Measurements from ENCODE around the gene WTAP. TPM values are rescaled to one million over a fixed set of nuclear protein-coding genes. Genes with fewer than 3 reads are reported as not detected.
"Not testable (repeated sequence)": the region's sequence is repeated elsewhere in the genome, so short reads cannot be mapped to it uniquely, and the experiment has no call there.

WTAP gene
- total RNA-seq, 1 experiment from 2014 or later, result 138 TPM

DNA sequence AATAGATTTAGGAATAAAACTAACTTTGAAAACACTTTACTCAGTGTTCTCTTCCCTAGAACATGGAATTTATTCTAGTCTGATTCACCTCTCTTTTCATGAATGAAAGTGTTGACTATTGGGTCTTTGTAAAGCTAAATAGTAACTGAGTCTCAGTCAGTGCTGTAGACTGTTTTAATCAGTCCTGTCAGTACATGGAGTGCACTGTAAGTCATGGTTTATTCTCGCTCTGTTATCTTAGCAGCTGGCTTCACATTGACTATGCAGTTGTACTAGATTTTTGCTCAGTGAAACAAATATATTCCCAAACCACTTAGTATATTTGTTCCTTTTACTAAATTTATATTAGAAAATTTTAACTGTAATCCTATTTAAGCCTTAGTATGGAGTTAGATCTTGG, 19.5 kb downstream of the WTAP start:
- Mint-ChIP-seq H3K27ac (no peak overlapping the region), H3K4me1 (no peaks in the 10 kb centered on the region), H3K36me3 (ENCODE audit: insufficient read depth in 1 of 3, low read depth in 3 of 3) (peaks cover 57 to 94% (median 92%) of the 10 kb centered on the region in 3 experiments; a peak in 6 of 7 replicates), H3K4me3 (no peak overlapping the region), H3K9me3 (no peaks in the 10 kb centered on the region), H3K27me3 (ENCODE audit: low read depth) (no peaks in the 10 kb centered on the region)
- Histone ChIP-seq H4K20me1 (ENCODE audit: control insufficient read depth, insufficient read depth, insufficient read length) (no peaks in the 10 kb centered on the region), H3K27ac (ENCODE audit: insufficient read length, low read depth, low read length) (no peak overlapping the region), H3K27me3 (ENCODE audit: insufficient read depth, low read length) (no peaks in the 10 kb centered on the region), H3K4ac (ENCODE audit: low read depth, low read length) (no peak overlapping the region), H3K23me2 (ENCODE audit: insufficient read length, low read depth, low read length, poor library complexity, severe bottlenecking) (no peaks in the 10 kb centered on the region), H4K5ac (ENCODE audit: insufficient read length, low read depth, low read length) (no peak overlapping the region), H4K91ac (ENCODE audit: insufficient read length, low read depth, low read length) (no peak overlapping the region), H3K23ac (ENCODE audit: insufficient read length, low read depth, low read length) (no peak overlapping the region), H3K79me2 (ENCODE audit: insufficient read depth, low read length) (no peaks in the 10 kb centered on the region; the same call in 1 of the 2 replicates), H2BK15ac (ENCODE audit: low read depth, low read length) (no peak overlapping the region), H3K14ac (ENCODE audit: insufficient read depth, low read length) (no peak overlapping the region), H3T11ph (ENCODE audit: low read length) (no peak overlapping the region), H3K56ac (ENCODE audit: insufficient read length, low read depth, low read length) (no peak overlapping the region), H2AK5ac (ENCODE audit: insufficient read length, low read length) (no peak overlapping the region), H3K9ac (ENCODE audit: extremely low read depth, insufficient read length, low read length) (no peak overlapping the region), H3K4me2 (ENCODE audit: insufficient read depth, insufficient read length, low read length) (no peak overlapping the region), H3K18ac (ENCODE audit: insufficient read length, low read depth, low read length) (no peak overlapping the region), H3K4me1 (ENCODE audit: insufficient read depth, low read length) (no peaks in the 10 kb centered on the region), H3K9me3 (ENCODE audit: control insufficient read depth, low read depth, low read length) (no peaks in the 10 kb centered on the region), H4K8ac (replicated peaks; ENCODE audit: insufficient read length, low read depth, low read length) (no peak overlapping the region), H3K79me1 (ENCODE audit: insufficient read depth, low read depth, low read length, poor library complexity, severe bottlenecking) (peaks cover 3% of the 10 kb centered on the region), H2AFZ (ENCODE audit: low read length) (no peak overlapping the region), H2BK12ac (ENCODE audit: insufficient read length, low read depth, low read length) (no peak overlapping the region), H2BK5ac (ENCODE audit: insufficient read length, low read length) (no peak overlapping the region), H2BK20ac (ENCODE audit: low read depth, low read length, poor library complexity, severe bottlenecking) (no peak overlapping the region), H2BK120ac (ENCODE audit: low read depth, low read length, poor library complexity, severe bottlenecking) (no peak overlapping the region)
- TF ChIP-seq, protein P1, sequence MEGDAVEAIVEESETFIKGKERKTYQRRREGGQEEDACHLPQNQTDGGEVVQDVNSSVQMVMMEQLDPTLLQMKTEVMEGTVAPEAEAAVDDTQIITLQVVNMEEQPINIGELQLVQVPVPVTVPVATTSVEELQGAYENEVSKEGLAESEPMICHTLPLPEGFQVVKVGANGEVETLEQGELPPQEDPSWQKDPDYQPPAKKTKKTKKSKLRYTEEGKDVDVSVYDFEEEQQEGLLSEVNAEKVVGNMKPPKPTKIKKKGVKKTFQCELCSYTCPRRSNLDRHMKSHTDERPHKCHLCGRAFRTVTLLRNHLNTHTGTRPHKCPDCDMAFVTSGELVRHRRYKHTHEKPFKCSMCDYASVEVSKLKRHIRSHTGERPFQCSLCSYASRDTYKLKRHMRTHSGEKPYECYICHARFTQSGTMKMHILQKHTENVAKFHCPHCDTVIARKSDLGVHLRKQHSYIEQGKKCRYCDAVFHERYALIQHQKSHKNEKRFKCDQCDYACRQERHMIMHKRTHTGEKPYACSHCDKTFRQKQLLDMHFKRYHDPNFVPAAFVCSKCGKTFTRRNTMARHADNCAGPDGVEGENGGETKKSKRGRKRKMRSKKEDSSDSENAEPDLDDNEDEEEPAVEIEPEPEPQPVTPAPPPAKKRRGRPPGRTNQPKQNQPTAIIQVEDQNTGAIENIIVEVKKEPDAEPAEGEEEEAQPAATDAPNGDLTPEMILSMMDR (conservative IDR thresholded peaks at IDR 0.05), result no peak
- WGBS (ENCODE audit: extremely low coverage, insufficient read length, low lambda C conversion rate), result no CpG with 5 or more reads among the region's 1 CpG
- DNase-seq, result no peak

DNA sequence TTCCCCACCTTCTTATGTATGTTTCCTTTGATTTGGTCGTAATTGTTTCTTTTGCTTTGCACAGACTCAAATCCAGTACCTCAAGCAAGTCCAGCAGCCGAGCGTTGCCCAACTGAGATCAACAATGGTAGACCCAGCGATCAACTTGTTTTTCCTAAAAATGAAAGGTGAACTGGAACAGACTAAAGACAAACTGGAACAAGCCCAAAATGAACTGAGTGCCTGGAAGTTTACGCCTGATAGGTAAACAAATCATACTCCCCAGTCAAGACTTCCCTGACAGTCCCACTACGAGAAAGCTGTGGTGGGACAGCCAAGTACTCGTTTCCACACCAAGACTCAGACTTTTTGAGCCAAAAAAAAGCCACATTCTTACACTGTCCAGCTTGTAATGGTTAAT, 20.8 kb downstream of the WTAP start:
- not testable (repeated sequence) for H2BK12ac ChIP-seq (ENCODE audit: insufficient read length, low read depth, low read length); DNase-seq; H3K23me2 ChIP-seq (ENCODE audit: insufficient read length, low read depth, low read length, poor library complexity, severe bottlenecking); H3K9ac ChIP-seq (ENCODE audit: extremely low read depth, insufficient read length, low read length); H2BK15ac ChIP-seq (ENCODE audit: low read depth, low read length); H3T11ph ChIP-seq (ENCODE audit: low read length); H4K20me1 ChIP-seq (ENCODE audit: control insufficient read depth, insufficient read depth, insufficient read length); H3K27me3 Mint-ChIP-seq (ENCODE audit: low read depth); H3K18ac ChIP-seq (ENCODE audit: insufficient read length, low read depth, low read length); H2BK120ac ChIP-seq (ENCODE audit: low read depth, low read length, poor library complexity, severe bottlenecking); H2AFZ ChIP-seq (ENCODE audit: low read length); H3K27ac Mint-ChIP-seq; H3K4me1 ChIP-seq (ENCODE audit: insufficient read depth, low read length); H3K56ac ChIP-seq (ENCODE audit: insufficient read length, low read depth, low read length); H3K14ac ChIP-seq (ENCODE audit: insufficient read depth, low read length); H3K27me3 ChIP-seq (ENCODE audit: insufficient read depth, low read length); H3K4me1 Mint-ChIP-seq; H3K4ac ChIP-seq (ENCODE audit: low read depth, low read length); H3K79me2 ChIP-seq (ENCODE audit: insufficient read depth, low read length); H4K5ac ChIP-seq (ENCODE audit: insufficient read length, low read depth, low read length); H3K23ac ChIP-seq (ENCODE audit: insufficient read length, low read depth, low read length); H3K9me3 Mint-ChIP-seq; H3K79me1 ChIP-seq (ENCODE audit: insufficient read depth, low read depth, low read length, poor library complexity, severe bottlenecking); H4K8ac ChIP-seq (replicated peaks; ENCODE audit: insufficient read length, low read depth, low read length); H4K91ac ChIP-seq (ENCODE audit: insufficient read length, low read depth, low read length); H2BK20ac ChIP-seq (ENCODE audit: low read depth, low read length, poor library complexity, severe bottlenecking); H2AK5ac ChIP-seq (ENCODE audit: insufficient read length, low read length); H2BK5ac ChIP-seq (ENCODE audit: insufficient read length, low read length); H3K9me3 ChIP-seq (ENCODE audit: control insufficient read depth, low read depth, low read length); H3K4me3 Mint-ChIP-seq; H3K4me2 ChIP-seq (ENCODE audit: insufficient read depth, insufficient read length, low read length); H3K27ac ChIP-seq (ENCODE audit: insufficient read length, low read depth, low read length)
- H3K36me3 Mint-ChIP-seq (ENCODE audit: insufficient read depth in 1 of 3, low read depth in 3 of 3), result peaks cover 55 to 93% (median 90%) of the 10 kb centered on the region in 3 experiments; a peak in 6 of 7 replicates
- WGBS (ENCODE audit: extremely low coverage, insufficient read length, low lambda C conversion rate), result no CpG with 5 or more reads among the region's 7 CpGs

Measured in H9 (cell line).